NCI-H345 treated with DMSO at 0.1 percent for 48 hours (cell line): Measurements from ENCODE around the gene SCUBE1.
"Not testable (repeated sequence)": the region's sequence is repeated elsewhere in the genome, so short reads cannot be mapped to it uniquely, and the experiment has no call there.

Experiments
- DNase-seq: peaks from one replicate; lab custom pipeline; 2025; ENCODE audit not compliant: unreplicated experiment; lab: John Stamatoyannopoulos, UW

Gene SCUBE1

DNA sequence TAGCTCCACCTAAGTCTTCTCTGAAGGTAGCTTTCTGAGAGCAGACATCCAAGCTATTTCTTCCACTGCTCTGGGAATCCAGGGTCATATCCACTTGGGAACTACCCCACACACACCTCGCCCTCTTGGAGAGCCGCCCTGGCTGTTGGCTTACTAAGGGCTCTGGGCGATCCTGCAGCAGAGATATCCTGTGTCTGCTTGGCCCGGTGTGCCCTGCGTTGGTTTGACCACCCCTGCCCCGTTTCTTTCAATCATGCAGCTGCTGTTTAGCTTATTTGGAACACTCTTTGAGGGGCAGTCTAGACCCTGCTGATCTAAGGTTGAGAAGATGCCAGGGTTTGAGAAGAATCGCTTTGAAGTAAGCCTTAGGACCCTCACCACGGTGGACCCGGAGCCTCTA lies 17.4 kb upstream of the SCUBE1 start:
- no peak for DNase-seq

DNA sequence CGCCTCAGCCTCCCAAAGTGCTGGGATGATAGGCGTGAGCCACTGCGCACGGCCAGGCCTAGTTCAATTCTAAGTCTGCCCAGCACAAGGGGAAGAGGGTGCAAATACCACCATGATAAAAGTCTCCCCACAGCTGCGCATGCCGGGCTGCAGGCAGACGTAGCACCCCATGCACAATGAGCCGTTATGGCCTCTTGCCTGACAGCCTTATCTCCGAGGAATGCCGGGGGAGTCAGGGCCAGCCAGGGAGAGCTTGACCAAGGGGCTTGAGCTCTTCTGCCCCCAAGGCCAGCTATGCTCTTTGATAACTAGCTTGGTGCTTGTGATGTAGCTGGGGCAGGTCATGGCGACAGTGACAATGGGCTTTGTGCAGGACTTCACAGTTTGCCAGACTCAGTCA lies 13.7 kb upstream of the SCUBE1 start:
- no peak for DNase-seq

DNA sequence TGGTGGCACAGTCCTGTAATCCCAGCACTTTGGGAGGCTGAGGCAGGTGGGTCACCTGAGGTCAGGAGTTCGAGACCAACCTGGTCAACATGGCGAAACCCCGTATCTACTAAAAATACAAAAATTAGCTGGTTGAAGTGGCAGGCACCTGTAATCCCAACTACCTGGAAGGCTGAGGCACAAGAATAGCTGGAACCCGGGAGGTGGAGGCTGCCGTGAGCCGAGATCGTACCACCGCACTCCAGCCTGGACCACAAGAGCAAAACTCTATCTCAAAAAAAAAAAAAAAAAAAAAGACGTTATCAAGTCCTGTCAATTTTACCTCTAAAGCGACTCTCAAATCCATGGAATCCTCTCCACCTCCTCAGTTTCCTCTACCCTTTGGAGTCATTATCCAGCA lies 12.5 kb upstream of the SCUBE1 start:
- DNase-seq: not testable (repeated sequence)

DNA sequence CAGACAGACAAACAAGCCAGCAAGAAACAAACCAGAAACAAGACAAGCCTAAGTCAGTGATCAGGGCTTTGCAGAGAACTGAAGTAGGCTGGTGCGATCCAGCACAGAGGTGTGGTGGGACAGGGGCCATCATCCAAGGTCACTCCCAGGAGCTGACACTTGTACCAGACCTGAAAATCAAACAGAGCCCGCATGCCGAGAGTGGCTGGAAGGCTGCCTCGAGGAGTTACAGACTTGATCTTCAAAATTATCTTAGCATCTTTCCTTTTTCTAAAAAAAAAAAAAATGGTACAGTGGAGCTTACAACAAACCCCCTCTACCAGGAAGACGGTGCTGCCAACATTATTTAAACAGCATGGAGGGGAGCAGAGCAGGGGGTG lies 8.8 kb upstream of the SCUBE1 start:
- no peak for DNase-seq

DNA sequence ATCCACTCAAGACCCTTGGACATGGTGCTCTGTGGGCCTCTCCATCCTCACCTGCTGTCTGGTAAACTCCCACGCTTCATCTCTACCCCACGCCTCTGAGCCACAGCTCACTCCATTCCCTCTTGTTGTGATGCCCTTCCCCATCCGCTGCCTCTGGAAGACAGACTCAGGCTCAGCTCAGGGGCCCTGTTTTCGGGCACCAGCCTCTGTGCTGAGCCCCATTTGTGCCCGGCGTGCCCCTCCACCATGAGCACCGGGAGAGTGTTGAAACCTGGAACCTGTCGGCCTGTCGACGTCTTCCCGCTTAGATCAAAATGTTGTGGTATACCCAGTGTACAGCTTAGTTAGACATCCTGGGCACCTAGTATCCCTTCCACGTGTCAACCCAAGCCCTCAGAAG lies 6.5 kb upstream of the SCUBE1 start:
- DNase-seq: no peak

DNA sequence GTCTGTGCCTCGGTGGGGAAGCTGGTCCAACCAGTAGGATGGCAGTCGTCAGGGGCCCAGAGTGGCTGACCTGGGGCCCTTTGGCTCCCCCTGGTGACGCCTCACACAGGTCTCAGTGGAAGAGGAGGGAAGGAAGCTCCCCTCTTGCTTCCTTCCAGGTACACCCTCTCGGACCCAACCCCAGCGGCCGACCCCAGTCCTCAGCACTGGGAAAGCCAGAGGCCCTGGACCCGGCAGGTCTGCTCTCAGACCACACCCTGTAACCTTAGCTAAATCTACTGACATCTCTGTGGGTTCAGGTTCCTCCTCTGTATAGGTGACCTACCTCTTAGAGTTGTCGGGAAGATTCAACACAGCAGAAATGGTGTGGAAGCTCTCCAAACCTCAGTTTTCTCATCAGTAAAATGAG lies 3.4 kb upstream of the SCUBE1 start:
- no peak for DNase-seq

DNA sequence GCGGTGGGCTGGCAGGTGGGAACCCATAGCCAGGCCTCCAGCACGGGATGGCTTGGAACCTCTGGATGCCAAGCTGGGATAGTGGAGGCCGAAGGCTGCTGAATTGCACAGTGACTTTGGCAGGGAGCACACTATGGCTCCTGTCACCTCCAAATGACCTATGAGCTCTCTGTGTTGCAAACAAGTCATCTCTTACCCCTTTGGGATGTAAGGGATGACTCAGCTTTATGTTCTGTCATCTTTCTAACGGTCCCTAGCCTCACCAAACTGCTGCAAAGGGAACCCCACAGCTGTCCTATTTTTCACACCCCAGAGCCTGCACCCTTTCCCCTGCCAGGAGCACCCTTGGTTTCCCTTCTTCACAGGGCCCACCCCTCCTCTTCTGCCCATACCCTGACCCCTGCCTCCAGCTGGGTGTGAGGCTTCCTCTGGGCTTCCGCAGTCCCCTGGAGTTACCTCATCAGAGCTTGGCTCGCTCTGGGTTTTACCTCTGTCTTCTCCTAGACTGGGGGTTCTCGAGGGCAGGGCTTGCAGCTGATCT lies 2.7 kb upstream of the SCUBE1 start:
- DNase-seq: no peak

DNA sequence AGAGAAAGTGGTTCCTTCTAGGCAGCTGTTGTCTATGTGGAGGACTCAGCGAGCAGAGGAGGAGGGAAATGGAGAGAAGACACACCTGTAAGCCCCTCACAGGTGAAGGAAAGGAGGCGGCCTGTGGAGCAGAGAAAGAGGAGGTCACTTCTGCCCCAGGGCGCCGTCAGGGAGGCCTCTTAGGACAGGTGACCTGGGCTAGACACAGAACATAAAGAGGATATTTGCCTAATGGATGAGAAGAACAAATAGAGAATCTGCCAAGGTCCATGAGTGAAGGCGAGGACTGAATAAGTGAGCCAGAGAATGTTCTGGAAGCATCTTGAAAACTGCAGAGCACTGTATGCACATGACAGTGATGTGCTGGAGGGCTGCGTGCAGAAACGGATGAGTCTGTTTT lies 2.2 kb upstream of the SCUBE1 start:
- DNase-seq: no peak

DNA sequence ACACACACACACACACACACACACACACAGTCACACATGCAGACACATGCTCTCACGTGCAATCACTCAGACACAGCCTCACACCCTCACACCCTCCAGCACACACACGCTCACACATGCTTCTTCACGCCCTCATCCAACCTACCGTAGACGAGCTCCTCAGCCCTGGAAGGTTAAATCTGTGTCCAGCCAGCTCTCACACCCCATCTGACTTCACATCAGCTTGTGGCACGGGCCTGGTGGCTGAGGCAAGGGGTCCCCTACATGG lies 1.3 kb upstream of the SCUBE1 start:
- no peak for DNase-seq

DNA sequence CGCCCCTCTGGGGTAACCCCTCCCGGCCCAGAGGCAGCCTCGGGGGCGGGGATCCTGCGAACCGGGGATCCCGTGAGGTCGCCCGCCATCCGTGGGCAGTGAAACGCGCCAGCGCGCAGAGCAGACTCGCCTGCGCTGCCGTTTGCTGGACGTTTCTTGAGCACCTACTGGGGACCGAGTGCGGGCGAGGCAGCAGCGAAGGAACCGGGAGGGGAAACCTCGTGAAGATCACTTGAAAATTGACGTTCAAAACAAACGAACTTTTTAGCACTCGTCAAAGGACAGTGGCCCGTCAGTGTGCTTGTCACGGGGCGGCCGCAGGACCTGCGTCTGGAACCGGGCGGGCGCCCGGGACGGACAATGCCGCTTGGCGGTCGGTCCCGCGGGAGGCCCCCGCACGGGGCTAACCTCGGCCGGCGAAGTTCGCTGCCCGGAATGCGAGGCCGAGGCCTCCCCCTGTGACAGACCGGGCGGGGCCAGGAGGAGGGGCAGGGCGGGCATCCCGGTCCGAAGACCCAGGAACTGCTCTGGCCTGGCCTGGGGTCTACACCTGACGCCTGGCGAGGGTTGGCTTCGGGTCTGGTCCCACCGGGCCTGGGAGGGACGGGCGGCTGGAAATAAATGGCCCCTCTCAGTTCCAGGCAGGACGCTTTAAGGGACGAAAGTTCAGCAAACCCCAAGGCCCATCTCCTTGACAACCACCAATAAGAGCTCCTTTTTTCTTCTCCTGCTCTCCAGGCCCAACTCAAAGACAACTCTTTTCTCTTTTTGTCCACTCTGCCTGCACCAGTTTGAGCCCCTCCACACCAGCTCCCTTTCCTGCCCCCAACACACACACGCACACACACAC lies 723 bp upstream of the SCUBE1 start:
- DNase-seq: no peak

DNA sequence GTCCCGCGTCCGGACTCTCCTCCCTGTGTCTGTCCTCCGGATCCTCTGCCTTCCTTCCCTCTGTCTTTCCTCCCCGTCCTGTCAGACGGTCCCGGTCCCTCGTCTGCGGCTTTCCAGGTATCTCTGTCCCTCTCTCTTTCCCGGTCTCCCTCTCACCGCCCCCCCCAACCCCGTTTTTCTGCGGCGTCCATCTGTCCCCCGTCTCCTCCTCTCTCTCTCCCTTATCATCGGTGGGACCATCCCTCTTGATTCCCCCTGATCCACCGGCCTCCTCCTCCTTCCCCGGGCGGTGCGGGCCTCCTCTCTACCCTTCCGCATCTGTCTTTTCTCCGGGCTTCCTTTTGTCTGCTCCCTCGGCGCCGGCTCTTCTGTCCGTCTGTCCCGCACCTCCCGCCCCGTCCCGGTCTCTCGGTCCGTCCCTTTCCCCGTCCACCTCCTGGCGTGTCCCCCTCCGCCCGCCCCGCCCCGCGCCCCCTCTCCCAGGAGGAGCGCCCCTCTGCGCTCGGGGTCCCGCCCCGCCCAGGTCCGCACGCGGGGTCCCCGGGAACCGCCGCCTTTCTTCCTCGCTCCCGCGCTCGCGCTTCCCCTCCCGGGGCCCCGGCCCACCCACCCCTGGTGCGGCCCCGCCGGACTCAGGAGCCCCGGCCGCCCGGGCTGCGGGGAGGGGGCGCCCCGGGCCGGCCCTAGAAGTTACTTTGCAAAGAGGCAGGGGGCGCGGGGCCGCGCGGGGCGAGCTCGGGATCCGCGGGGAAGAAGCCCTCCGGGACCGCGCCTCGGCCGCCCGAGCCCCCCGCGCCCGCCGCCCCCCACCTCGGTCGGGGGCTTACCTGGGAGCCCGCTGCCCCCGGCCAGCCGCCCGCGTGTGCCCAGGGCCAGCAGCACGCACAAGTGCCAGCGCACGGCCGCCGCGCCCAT lies 568 bp downstream of the SCUBE1 start:
- DNase-seq: no peak

DNA sequence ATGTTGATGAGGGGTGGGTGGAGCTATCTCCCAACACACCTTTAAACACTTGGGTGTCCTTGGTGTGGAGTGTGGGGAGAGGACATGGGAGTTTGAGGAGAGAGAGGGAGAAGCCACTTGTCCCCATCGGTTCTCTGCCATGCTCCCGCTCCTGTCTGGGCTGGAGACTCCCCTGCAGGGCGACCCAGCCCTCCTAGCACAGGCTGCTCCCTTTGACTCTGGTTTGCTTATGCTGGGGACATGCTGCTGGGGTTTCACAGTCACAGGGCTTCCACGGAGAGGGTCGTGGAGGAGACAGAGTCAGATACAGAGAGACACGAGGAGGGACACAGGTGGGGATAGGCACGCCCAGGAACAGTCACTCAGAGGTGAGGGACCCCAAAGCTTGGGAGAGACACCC lies 1.6 kb downstream of the SCUBE1 start:
- no peak for DNase-seq

DNA sequence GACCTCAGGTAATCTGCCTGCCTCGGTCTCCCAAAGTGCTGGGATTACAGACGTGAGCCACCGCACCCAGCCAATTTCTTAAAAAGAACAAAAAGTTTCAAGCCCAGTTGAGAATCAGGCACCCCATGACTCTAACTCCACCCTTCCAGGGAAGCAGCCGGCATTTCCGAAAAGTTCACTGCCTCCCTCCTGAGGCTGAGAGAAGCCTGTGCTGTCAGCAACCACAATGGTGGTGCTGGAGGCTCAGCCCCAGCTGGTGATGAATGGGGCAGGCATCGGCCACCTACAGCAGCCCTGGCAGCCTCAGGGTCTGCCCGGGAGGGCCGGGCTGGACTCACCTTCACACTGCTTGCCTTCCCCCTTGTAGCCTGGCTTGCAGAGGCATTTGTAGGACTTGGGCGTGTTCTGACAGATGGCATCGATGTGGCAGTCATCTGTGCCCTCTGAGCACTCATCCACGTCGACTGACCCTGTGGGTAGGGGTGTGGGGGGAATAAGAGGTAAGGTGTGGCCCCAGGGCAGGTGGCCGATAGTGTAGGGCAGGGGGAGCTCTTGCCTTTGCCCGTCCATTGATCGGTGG lies 4.3 kb downstream of the SCUBE1 start:
- no peak for DNase-seq

DNA sequence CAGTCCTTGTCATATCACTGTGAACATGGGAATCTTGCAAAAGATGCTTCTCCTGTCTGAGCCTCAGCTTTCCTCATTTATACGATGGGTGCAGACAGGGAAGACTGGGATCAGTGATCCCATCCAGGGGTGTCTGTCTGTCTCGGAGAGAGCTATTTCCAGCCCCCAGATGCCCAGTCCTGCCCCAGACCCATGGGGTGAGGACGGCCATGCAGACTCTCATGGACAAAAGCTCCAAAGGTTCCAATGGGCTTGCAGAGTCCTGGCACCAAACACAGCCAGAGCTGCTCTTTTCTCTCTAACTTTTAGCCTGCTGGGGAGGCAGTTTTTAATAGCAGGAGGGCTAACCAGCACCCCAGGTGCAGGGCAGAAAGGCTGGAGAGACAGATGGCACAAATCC lies 5.2 kb downstream of the SCUBE1 start:
- DNase-seq: no peak

DNA sequence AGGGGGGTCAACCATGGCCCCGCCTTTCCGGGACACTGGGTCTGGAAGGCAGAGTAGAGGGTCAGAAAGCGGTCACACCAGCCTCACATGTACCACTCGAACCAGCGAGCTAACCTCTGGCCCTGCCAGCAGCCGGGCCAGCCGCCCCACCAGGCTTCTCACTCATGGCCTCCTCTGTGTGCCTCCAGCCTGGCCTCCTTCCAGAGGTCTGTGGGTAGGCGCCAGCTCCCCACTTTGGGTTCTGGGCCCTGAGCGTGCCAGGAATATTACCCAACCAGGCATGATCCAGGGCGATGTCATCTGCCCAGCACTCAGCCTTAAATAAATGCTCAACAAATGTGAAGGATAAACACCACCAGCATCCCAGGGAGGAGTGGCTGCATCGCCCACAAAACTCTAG lies 5.8 kb downstream of the SCUBE1 start:
- no peak for DNase-seq

DNA sequence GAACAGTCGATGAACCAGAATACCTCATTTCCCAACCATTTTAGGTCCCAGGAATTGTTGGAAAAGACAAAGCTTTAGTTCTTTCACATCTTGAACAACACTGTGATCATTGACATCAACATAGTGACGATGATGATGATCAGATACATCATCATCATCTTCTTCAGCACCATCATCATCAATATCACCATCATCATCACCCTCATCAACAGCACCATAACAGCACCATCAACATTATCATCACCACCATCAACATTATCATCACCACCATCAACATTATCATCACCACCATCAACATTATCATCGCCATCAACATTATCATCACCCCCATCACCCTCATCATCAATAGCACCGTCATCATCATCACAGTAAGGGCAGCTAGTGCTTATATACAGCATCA lies 8.8 kb downstream of the SCUBE1 start:
- no peak for DNase-seq

DNA sequence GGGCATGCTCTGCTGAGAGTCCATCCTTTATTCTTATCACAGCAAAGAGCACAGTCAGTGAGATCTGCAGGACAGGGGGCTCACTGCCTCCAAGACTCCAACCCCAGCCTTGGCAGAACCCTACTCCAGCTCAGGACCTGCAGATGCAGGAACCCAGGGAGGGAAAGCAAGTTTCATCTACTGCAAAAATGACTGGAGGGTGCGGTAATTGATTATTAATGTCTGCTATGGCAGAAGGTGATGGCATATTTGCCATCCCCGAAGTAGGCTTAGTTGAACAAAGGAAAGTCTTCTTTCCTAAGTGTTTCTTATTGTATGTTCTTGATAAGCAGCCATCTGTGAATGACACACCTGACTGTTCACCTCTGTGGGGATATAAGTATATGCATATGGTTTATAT lies 9.2 kb downstream of the SCUBE1 start:
- no peak for DNase-seq

DNA sequence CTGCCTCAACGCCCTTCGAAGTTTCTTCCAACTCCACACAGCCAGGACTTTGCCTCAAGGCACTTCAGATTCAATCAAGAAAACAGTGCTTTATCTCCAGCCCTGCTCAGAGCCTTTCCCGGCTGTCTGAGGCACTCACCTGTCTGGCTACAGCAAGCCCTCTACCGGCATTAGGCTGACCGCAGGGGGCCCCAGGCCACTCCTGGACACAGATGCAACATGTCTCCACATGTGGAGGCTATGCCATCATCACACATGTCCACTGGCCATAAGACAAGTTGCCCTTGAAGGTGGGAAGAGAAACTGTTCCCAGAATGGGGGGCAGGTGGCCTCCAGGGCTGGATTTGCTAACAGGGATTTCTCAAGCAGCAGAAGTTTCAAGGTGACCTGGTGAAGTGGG lies 10.0 kb downstream of the SCUBE1 start:
- no peak for DNase-seq

DNA sequence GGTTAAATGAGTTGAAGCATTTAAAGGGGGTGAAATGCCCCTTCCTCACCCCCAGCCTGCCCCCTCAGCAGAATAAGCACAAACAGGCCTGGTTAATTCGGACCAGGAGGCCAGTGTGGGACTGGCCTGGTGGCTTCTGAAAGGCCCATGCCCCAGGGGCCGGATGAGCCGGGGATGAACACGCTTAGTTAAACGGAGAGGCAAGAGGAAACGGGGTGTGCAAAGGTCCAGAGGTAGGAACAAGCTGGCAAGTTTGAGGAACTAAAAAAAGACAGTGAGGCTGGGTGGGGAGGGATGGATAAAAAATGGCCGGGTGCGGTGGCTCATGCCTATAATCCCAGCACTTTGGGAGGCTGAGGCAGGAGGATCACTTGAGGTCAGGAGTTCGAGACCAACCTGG lies 11.5 kb downstream of the SCUBE1 start:
- DNase-seq: no peak

DNA sequence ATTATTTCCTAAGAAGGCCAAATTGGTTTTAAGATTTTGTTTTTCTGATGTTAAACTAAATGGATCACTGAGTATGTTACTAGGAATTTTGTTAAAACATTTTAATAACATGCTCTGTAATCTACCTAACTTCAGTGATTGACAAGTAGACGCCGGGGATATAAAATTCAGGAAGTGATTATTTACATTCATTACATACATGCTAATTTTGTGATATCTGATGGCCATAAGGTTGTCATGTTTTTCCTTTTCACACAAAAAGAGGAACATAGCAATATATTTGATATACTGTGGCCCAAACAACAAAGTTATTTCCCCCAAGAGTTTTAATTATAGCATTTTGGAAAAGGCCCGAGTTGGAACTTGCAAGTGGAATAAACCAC lies 12.1 kb downstream of the SCUBE1 start:
- DNase-seq: no peak

DNA sequence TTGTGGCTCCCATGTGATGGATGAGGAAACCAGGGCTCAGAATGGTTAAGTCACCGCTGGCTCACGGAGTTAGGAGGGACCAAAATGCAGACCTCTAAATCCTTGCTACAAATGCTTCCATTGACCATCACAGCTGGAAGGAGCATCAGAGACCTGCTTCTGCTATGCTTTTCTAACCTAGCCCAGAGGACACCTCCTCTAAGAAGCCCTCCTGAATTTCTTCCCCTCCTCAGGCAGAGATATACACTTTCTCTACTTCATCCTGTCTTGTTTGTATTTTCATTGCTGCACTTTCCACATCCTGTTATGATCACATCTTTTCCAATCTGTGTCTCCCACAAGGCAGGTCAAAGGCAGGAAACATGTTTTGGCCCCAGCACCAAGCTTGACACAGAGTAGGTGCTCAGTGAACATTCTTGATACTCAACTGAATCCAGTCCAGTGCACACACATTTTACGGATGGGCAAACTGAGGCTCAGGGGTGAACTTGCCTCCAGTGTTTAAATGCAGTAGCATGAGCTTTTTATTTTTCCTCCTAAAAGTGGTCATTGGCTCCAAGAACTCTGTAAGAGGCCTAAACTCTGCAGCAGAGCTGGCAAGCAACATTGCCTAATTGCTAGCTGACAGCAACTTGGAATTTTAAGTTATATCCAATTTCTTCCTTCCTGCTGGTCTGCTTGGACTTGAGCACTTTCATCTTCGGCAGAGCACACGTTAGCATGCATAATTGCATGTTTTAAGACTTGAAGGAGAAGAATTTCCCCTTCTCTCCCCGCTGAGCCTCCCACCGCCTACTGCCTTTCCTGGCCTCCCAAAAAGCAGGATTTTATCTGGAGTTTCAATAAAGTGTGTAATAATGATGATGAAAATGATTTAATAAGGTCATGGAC lies 12.7 kb downstream of the SCUBE1 start:
- no peak for DNase-seq
